Gastroesophageal sphincter (tissue), 3 donors: ENCODE data around the gene DDX1.

ENCODE experiments used
- CTCF ChIP-seq, 4 experiments: fragments of 200-600 bp in 2 of 4; fragments of 450-650 bp in 2 of 4; sonication (generic) in 1 of 4; IDR thresholded peaks; one replicate each; pipeline ENCODE4 v1.5.1; 2017 to 2019; ENCODE audit warnings: antibody characterized with exemption in 4 of 4, mild to moderate bottlenecking in 2 of 4, moderate library complexity in 2 of 4
- EP300 ChIP-seq: sonication (generic); formaldehyde crosslinking; IDR thresholded peaks from one replicate; pipeline ENCODE4 v1.6.1; 2017; ENCODE audit warnings: antibody characterized with exemption, mild to moderate bottlenecking
- POLR2A ChIP-seq, 2 donors: fragments of 450-650 bp; IDR thresholded peaks; one replicate each; pipeline ENCODE4 v1.6.1; 2017; ENCODE audit warnings: antibody characterized with exemption in 2 of 2, mild to moderate bottlenecking in 2 of 2, moderate library complexity in 1 of 2

GRCh38 chr2:15603948-15604347 lies 12.3 kb downstream of the DDX1 start:
- no peak for TF ChIP-seq POLR2A (IDR thresholded peaks at IDR 0.05)
- no peak for TF ChIP-seq CTCF (IDR thresholded peaks at IDR 0.05)
- no peak for TF ChIP-seq EP300
